ENCODE results near the gene ACBD3. TPM values are rescaled to one million over a fixed set of nuclear protein-coding genes. Genes with fewer than 3 reads are reported as not detected.

Gene ACBD3
- polyA plus RNA-seq (ENCODE audit: low read depth in 6 of 6): 10 to 100 TPM; 38.5 to 88.1 (median 55.0) TPM

- no peaks in the 10 kb centered on the region for H3K27me3 Mint-ChIP-seq
- peaks cover 21 to 51% (median 38%) of the 10 kb centered on the region in 3 donors for H3K4me1 Mint-ChIP-seq
- peak within 1 kb of the TSS; percentile 92 to 98 (median 95) for H3K4me3 Mint-ChIP-seq
- ATAC-seq (ENCODE audit: low read depth in 2 of 2): peak; percentile 94
- peak; percentile 83 for DNase-seq
- H3K27ac Mint-ChIP-seq: peak within 1 kb of the TSS; percentile 88 to 98 (median 96)
- no peaks in the 10 kb centered on the region for H3K9me3 Mint-ChIP-seq
- H3K36me3 Mint-ChIP-seq: no peaks in the 10 kb centered on the region
These were observed at the start of gene ACBD3 for GRCh38 chr1:226186124-226187018. Gene ACBD3, minus strand, starts transcription at chr1:226186741. Its CDS starts 66 bp downstream, at chr1:226186675.

- Mint-ChIP-seq H3K27ac (peak overlapping the region in 1 of 6 donors; percentile 53), H3K9me3 (no peaks in the 10 kb centered on the region), H3K36me3 (peaks cover 10 to 13% of the 10 kb centered on the region in 2 donors), H3K4me1 (peaks cover 5 to 6% (median 6%) of the 10 kb centered on the region in 3 donors), H3K27me3 (no peaks in the 10 kb centered on the region), H3K4me3 (no peak overlapping the region)
- no peak for ATAC-seq (ENCODE audit: low read depth in 2 of 2)
- DNase-seq: no peak
These were observed 47.3 kb upstream of the ACBD3 start for GRCh38 chr1:226233806-226234205.

GRCh38 chr1:226233293-226233692 is 46.8 kb upstream of the ACBD3 start:
- H3K9me3 Mint-ChIP-seq: no peaks in the 10 kb centered on the region
- peaks cover 9 to 10% of the 10 kb centered on the region in 2 donors for H3K36me3 Mint-ChIP-seq
- H3K27me3 Mint-ChIP-seq: no peaks in the 10 kb centered on the region
- peak overlapping the region in 1 of 6 donors; percentile 67 for H3K27ac Mint-ChIP-seq
- DNase-seq (peak; percentile 17), ATAC-seq (ENCODE audit: low read depth in 2 of 2) (peak; percentile 94 to 95)
- no peak overlapping the region for H3K4me3 Mint-ChIP-seq
- peaks cover 5 to 6% (median 6%) of the 10 kb centered on the region in 3 donors for H3K4me1 Mint-ChIP-seq

GRCh38 chr1:226226601-226227000 is 40.1 kb upstream of the ACBD3 start:
- H3K4me3 Mint-ChIP-seq: peak overlapping the region in 1 of 8 donors; percentile 54
- no peak overlapping the region for H3K27ac Mint-ChIP-seq
- no peaks in the 10 kb centered on the region for H3K9me3 Mint-ChIP-seq
- no peak for ATAC-seq (ENCODE audit: low read depth in 2 of 2)
- DNase-seq: no peak
- peaks cover 0 to 10% of the 10 kb centered on the region in 2 donors for H3K36me3 Mint-ChIP-seq
- H3K4me1 Mint-ChIP-seq: peaks cover 6 to 13% (median 6%) of the 10 kb centered on the region in 3 donors
- peaks cover 8 to 11% (median 10%) of the 10 kb centered on the region in 3 donors for H3K27me3 Mint-ChIP-seq

DNA sequence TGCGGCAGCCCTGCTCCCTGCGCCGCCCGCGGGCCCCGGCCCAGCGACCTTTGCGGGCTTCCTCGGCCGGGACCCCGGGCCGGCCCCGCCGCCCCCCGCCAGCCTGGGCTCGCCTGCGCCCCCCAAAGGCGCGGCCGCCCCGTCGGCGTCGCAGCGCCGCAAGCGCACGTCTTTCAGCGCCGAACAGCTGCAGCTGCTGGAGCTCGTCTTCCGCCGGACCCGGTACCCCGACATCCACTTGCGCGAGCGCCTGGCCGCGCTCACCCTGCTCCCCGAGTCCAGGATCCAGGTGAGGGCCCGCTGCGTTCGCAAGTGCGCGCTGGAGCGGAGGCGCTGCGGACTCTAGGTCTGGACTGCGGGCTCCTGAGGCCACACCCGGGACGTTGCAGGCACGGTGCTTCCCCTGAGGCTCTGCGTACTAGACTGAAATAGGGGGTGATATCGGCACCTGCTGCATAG is 37.3 kb upstream of the ACBD3 start:
- Mint-ChIP-seq H3K36me3 (no peaks in the 10 kb centered on the region), H3K4me1 (peaks cover 6 to 13% (median 6%) of the 10 kb centered on the region in 3 donors), H3K27ac (peak overlapping the region in 1 of 6 donors; percentile 44), H3K9me3 (no peaks in the 10 kb centered on the region), H3K4me3 (peak overlapping the region; percentile 85 to 95 (median 91)), H3K27me3 (peaks cover 8 to 11% (median 10%) of the 10 kb centered on the region in 3 donors)
- DNase-seq (peak; percentile 43), ATAC-seq (ENCODE audit: low read depth in 2 of 2) (peak; percentile 81 to 86)

GRCh38 chr1:226223157-226223785 is 36.7 kb upstream of the ACBD3 start, which contains the start of gene MIXL1:
Gene MIXL1, plus strand, starts transcription at chr1:226223664. Its CDS starts 18 bp downstream, at chr1:226223682.
- H3K27me3 Mint-ChIP-seq: peaks cover 8 to 11% (median 10%) of the 10 kb centered on the region in 3 donors
- H3K4me3 Mint-ChIP-seq: peak within 1 kb of the TSS; percentile 85 to 95 (median 91)
- no peaks in the 10 kb centered on the region for H3K9me3 Mint-ChIP-seq
- peaks cover 6 to 13% (median 6%) of the 10 kb centered on the region in 3 donors for H3K4me1 Mint-ChIP-seq
- ATAC-seq (ENCODE audit: low read depth in 2 of 2): peak; percentile 63
- no peaks in the 10 kb centered on the region for H3K36me3 Mint-ChIP-seq
- DNase-seq: no peak
- peak within 1 kb of the TSS in 1 of 6 donors; percentile 44 for H3K27ac Mint-ChIP-seq

GRCh38 chr1:226222686-226223085 is 36.1 kb upstream of the ACBD3 start:
- H3K27ac Mint-ChIP-seq: no peak overlapping the region
- H3K36me3 Mint-ChIP-seq: no peaks in the 10 kb centered on the region
- peak overlapping the region; percentile 51 to 86 (median 74) for H3K4me3 Mint-ChIP-seq
- peaks cover 6 to 13% (median 6%) of the 10 kb centered on the region in 3 donors for H3K4me1 Mint-ChIP-seq
- ATAC-seq (ENCODE audit: low read depth in 2 of 2) (no peak), DNase-seq (no peak)
- H3K9me3 Mint-ChIP-seq: no peaks in the 10 kb centered on the region
- peaks cover 8 to 11% (median 10%) of the 10 kb centered on the region in 3 donors for H3K27me3 Mint-ChIP-seq

DNA sequence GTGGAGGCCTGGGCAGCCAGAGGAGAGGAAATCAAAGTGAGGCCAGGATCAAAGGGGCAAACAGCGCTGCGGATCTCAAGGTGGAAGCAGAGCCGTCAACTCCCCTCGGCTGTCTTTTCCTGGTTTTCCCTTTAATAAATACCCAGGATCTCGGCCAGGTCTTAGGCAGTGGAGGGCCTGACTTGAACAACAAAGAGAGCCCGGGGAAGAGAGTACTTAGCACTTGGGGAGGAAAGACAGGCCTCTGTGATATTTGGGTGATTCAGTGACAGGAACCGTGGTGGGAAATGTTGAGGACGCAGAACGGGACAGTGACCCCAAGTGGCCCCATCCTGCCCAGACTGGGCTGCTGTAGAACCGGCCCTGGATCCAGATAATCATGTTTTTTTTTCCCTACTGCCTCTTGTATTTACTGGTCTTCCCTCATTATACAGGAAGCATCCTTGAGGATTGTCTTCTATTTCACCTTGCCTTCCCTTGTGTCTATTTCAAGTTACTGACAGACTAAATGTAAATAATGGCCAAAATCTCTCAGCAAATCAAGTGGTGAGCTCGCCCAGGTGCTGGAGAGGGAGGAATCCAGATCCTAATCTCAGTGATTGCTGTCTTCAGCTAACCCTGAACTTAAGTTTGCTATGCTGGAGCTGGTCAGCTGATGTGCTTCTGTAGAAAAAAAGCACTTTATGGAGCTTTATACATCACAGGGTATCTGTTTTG is 34.1 kb upstream of the ACBD3 start:
- Mint-ChIP-seq H3K4me3 (no peak overlapping the region), H3K27ac (no peak overlapping the region), H3K9me3 (no peaks in the 10 kb centered on the region)

DNA sequence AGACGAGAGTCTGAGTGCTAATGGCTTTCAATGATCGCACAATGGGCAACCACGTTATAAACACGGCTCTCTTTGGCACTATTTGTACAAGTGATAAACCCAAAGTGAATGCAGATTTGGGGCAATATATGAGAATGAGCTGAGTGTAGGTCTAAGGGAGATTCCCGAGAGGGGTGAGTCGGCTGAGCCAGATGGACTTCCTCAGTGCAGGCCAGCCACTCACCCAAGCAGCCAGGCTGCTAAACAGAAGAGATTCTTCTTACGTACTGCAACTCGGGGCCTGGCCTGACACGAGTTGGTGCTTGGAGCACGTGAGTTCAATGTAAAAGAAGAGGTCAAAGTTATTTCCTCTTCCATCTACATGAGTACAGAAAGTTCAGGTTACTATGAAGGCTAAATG is 30.7 kb upstream of the ACBD3 start:
- DNase-seq (no peak), ATAC-seq (ENCODE audit: low read depth in 2 of 2) (no peak)
- no peaks in the 10 kb centered on the region for H3K9me3 Mint-ChIP-seq
- H3K27ac Mint-ChIP-seq: no peak overlapping the region
- H3K4me1 Mint-ChIP-seq: peaks cover 7 to 11% (median 9%) of the 10 kb centered on the region in 3 donors
- no peak overlapping the region for H3K4me3 Mint-ChIP-seq
- no peaks in the 10 kb centered on the region for H3K36me3 Mint-ChIP-seq
- H3K27me3 Mint-ChIP-seq: no peaks in the 10 kb centered on the region

More for the DNA sequence above, 34.1 kb upstream of the ACBD3 start:
- ATAC-seq (ENCODE audit: low read depth in 2 of 2): no peak
- Mint-ChIP-seq H3K4me1 (peaks cover 8 to 14% (median 8%) of the 10 kb centered on the region in 3 donors), H3K36me3 (no peaks in the 10 kb centered on the region), H3K27me3 (peaks cover under 1 to 3% (median under 1%) of the 10 kb centered on the region in 3 donors)
- no peak for DNase-seq

- ATAC-seq (ENCODE audit: low read depth in 2 of 2): no peak
- Mint-ChIP-seq H3K4me1 (peaks cover 7 to 11% (median 9%) of the 10 kb centered on the region in 3 donors), H3K27ac (peak overlapping the region in 1 of 6 donors; percentile 67), H3K4me3 (no peak overlapping the region), H3K9me3 (no peaks in the 10 kb centered on the region), H3K27me3 (no peaks in the 10 kb centered on the region), H3K36me3 (no peaks in the 10 kb centered on the region)
- no peak for DNase-seq
These were observed 29.5 kb upstream of the ACBD3 start for GRCh38 chr1:226216056-226216455.

DNA sequence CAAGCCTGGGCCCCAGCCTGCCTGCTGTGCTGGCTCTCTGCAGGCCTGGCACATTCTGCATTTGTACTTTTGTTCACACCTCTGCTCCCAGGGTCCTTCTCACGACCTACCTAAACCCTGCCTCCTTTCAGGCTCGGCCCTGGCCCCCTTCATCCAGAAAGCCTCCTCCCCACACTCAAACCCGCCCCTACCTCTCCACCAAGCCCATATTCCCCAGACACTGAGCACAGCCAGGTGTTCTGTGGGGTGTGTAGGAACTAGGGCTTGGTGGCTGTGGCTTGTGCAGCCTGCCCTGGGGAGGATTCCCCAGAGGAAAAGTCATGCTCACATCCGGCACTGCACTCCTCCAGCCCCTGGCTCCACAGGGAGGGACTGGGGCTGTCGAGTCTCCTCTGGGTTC is 28.7 kb upstream of the ACBD3 start:
- ATAC-seq (ENCODE audit: low read depth in 2 of 2): no peak
- Mint-ChIP-seq H3K27me3 (no peaks in the 10 kb centered on the region), H3K27ac (peak overlapping the region in 1 of 6 donors; percentile 31), H3K4me1 (peaks cover 7 to 11% (median 9%) of the 10 kb centered on the region in 3 donors), H3K36me3 (no peaks in the 10 kb centered on the region), H3K9me3 (no peaks in the 10 kb centered on the region), H3K4me3 (no peak overlapping the region)
- DNase-seq: no peak

- ATAC-seq (ENCODE audit: low read depth in 2 of 2): no peak
These were observed 26.0 kb upstream of the ACBD3 start for GRCh38 chr1:226212545-226212944.

More at GRCh38 chr1:226212545-226212944, 26.0 kb upstream of the ACBD3 start:
- no peaks in the 10 kb centered on the region for H3K36me3 Mint-ChIP-seq
- H3K4me3 Mint-ChIP-seq: no peak overlapping the region
- H3K9me3 Mint-ChIP-seq: no peaks in the 10 kb centered on the region
- DNase-seq: no peak
- H3K27me3 Mint-ChIP-seq: no peaks in the 10 kb centered on the region
- no peak overlapping the region for H3K27ac Mint-ChIP-seq
- peaks cover 7 to 11% (median 9%) of the 10 kb centered on the region in 3 donors for H3K4me1 Mint-ChIP-seq

Data from naive B cell (primary cell).